ENCODE measurements around the gene DNMBP. TPM values are rescaled to one million over a fixed set of nuclear protein-coding genes. Genes with fewer than 3 reads are reported as not detected.

DNMBP gene
- total and polyA plus RNA-seq, 2 experiments from 2014 or later: 13.4 to 31.2 TPM

DNA sequence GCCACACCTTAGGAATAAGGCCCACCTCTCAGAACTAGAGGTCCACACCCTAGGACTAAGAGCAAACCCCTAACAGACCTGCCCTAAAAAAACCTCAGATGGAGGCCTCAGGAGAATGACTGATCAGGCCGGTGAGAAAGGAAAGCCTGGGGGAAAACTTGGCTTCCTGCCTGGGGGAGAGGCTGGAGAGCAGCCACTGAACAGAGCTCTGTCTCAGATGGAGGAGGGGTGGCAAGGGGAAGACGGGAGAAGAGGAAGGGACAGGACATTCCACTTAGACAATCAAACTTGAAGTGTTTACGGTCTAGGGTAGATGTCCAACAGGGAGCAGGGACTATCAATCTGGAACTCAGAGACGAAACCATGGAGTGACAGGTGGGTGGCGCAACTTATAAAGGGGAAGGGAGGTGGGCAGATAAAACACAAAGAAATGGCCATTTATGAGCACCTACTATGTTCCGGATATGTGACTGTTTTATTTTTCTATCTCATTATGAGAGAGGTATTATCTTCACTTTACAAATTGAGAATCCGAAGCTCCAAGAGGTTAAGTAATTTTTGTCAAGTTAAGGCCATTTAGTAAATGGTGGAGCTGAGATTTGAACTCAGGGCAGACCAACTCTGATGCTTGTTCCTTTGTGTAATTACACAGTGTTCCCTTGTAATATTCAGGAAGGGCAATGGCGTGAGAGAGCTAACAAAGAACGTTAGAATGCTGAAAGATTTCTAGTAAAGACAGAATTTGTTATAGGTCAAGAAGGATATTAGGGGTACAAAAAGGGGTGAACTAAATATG lies 82.6 kb downstream of the DNMBP start:
- Histone ChIP-seq H2AFZ (no peak overlapping the region), H3K4me3 (no peak overlapping the region), H3K4me2 (no peak overlapping the region), H4K20me1 (replicated peaks; ENCODE audit: insufficient read depth) (no peaks in the 10 kb centered on the region), H3K36me3 (ENCODE audit: insufficient read depth) (no peaks in the 10 kb centered on the region), H3F3A (replicated peaks; ENCODE audit: low read depth) (no peaks in the 10 kb centered on the region), H3K79me2 (replicated peaks; ENCODE audit: insufficient read depth) (no peaks in the 10 kb centered on the region), H3K27me3 (ENCODE audit: insufficient read depth) (no peaks in the 10 kb centered on the region), H3K27ac (ENCODE audit: low read depth) (no peak overlapping the region), H3K9me2 (ENCODE audit: insufficient read depth) (no peaks in the 10 kb centered on the region), H3K4me1 (ENCODE audit: insufficient read depth) (peaks cover 21% of the 10 kb centered on the region)
- Mint-ChIP-seq H3K4me1 (peaks cover 45% of the 10 kb centered on the region), H3K27ac (no peak overlapping the region), H3K9me3 (no peaks in the 10 kb centered on the region), H3K4me3 (no peak overlapping the region), H3K36me3 (ENCODE audit: low read depth) (no peaks in the 10 kb centered on the region; the same call in 2 of the 3 replicates), H3K27me3 (ENCODE audit: insufficient read depth, low read depth, poor library complexity) (peaks cover 5% of the 10 kb centered on the region)
- ATAC-seq: no peak
- DNase-seq (ENCODE audit: low spot score): no peak
- no peak for TF ChIP-seq EZH2phosphoT487 (IDR thresholded peaks at IDR 0.05; ENCODE audit: unreplicated experiment)

DNA sequence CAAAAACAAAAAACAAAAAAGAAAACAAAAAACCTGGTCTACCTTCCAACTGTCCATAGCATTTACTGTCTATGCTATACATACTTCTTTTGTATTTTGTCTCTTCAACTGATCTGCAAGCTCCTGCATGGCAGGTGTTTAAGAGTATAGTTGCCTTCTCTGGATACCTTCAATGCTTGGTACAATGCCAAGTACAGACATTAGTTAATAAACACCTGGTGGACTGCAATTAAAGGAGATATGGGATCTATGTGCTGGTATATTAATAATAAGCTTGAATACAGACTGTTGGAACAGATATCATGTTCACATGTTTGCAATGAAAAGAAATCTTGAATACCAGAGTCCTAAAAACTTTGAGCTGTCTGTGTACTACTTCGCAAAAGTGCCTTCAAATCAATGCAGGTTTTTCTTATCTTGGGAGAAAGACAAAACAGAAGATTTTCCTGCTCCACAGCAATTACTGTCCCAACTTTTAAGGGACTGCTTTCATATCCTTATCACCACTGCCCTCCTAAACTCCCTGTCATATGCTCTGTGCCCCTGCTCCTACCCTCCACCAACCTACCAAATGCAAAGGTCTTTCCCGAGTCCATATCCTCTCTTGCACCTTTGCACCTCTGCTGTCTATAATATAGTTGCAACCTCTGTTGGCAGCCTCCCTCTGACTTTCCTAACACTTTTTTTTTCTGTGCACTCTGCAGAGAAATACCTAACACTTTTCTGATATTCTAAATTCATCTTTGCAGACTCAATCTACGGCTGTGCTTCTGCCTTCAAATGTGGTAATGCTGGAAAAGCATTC lies 85.1 kb downstream of the DNMBP start:
- peaks cover 10% of the 10 kb centered on the region; the same call in 1 of the 3 replicates for H3K36me3 Mint-ChIP-seq (ENCODE audit: low read depth)
- no peaks in the 10 kb centered on the region for H3F3A ChIP-seq (replicated peaks; ENCODE audit: low read depth)
- ATAC-seq (no peak), DNase-seq (ENCODE audit: low spot score) (no peak)
- no peak overlapping the region for H3K27ac Mint-ChIP-seq
- no peaks in the 10 kb centered on the region for H3K9me3 Mint-ChIP-seq
- H3K27me3 ChIP-seq (ENCODE audit: insufficient read depth): no peaks in the 10 kb centered on the region
- no peak overlapping the region for H3K4me2 ChIP-seq
- H2AFZ ChIP-seq: no peak overlapping the region
- H4K20me1 ChIP-seq (replicated peaks; ENCODE audit: insufficient read depth): no peaks in the 10 kb centered on the region
- H3K4me3 ChIP-seq: no peak overlapping the region
- H3K27ac ChIP-seq (ENCODE audit: low read depth): no peak overlapping the region
- no peak overlapping the region for H3K4me3 Mint-ChIP-seq
- TF ChIP-seq EZH2 (IDR thresholded peaks at IDR 0.05; ENCODE audit: low read depth, unreplicated experiment): no peak
- no peaks in the 10 kb centered on the region for H3K4me1 ChIP-seq (ENCODE audit: insufficient read depth)
- H3K4me1 Mint-ChIP-seq: peaks cover 29% of the 10 kb centered on the region
- H3K36me3 ChIP-seq (ENCODE audit: insufficient read depth): no peaks in the 10 kb centered on the region; the same call in 1 of the 2 replicates
- H3K79me2 ChIP-seq (replicated peaks; ENCODE audit: insufficient read depth): no peaks in the 10 kb centered on the region
- H3K27me3 Mint-ChIP-seq (ENCODE audit: insufficient read depth, low read depth, poor library complexity): peaks cover 3% of the 10 kb centered on the region
- no peaks in the 10 kb centered on the region for H3K9me2 ChIP-seq (ENCODE audit: insufficient read depth)

DNA sequence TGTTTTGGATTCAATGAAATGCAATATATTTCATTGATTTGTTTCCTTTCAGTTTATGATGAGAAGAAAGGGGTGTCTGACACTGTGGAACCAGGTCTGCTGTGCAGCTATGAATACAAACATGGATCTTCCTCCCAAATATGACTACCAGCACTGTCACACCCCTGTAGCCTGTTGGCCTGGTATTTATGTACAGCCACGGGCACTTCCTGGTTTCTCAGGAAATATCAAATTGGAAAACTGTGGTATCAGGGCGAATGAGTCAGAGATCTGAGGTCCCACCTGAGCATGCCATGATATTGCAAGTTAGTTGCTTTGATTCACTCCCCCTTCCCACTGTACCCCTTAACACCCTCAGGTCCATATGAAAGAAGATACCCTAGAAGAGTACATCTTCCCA lies 87.8 kb downstream of the DNMBP start:
- Histone ChIP-seq H3K4me3 (no peak overlapping the region), H3K27ac (ENCODE audit: low read depth) (no peak overlapping the region), H3K4me2 (no peak overlapping the region), H3K27me3 (ENCODE audit: insufficient read depth) (no peaks in the 10 kb centered on the region), H3K4me1 (ENCODE audit: insufficient read depth) (peaks cover 14% of the 10 kb centered on the region), H3F3A (replicated peaks; ENCODE audit: low read depth) (peaks cover 10% of the 10 kb centered on the region), H2AFZ (no peak overlapping the region), H3K9me2 (ENCODE audit: insufficient read depth) (no peaks in the 10 kb centered on the region), H3K36me3 (ENCODE audit: insufficient read depth) (no peaks in the 10 kb centered on the region; the same call in 1 of the 2 replicates), H4K20me1 (replicated peaks; ENCODE audit: insufficient read depth) (no peaks in the 10 kb centered on the region), H3K79me2 (replicated peaks; ENCODE audit: insufficient read depth) (peaks cover 2% of the 10 kb centered on the region; the same call in 1 of the 2 replicates)
- H3K36me3 Mint-ChIP-seq (ENCODE audit: low read depth): peaks cover 10% of the 10 kb centered on the region; the same call in 1 of the 3 replicates
- peaks cover 31% of the 10 kb centered on the region for H3K4me1 Mint-ChIP-seq
- no peak for DNase-seq (ENCODE audit: low spot score)
- ATAC-seq: no peak
- H3K9me3 Mint-ChIP-seq: no peaks in the 10 kb centered on the region; the same call in 2 of the 3 replicates
- H3K27ac Mint-ChIP-seq: no peak overlapping the region
- no peak overlapping the region for H3K4me3 Mint-ChIP-seq
- H3K27me3 Mint-ChIP-seq (ENCODE audit: insufficient read depth, low read depth, poor library complexity): peaks cover 12% of the 10 kb centered on the region
- TF ChIP-seq CREB1 (CRISPR knock-in tag; IDR thresholded peaks at IDR 0.05; ENCODE audit: low read depth) (no peak), ZNF114 (CRISPR knock-in tag; IDR thresholded peaks at IDR 0.05) (no peak), NANOG (IDR thresholded peaks at IDR 0.05; ENCODE audit: borderline replicate concordance) (no peak)
- TF ChIP-seq, protein P1, sequence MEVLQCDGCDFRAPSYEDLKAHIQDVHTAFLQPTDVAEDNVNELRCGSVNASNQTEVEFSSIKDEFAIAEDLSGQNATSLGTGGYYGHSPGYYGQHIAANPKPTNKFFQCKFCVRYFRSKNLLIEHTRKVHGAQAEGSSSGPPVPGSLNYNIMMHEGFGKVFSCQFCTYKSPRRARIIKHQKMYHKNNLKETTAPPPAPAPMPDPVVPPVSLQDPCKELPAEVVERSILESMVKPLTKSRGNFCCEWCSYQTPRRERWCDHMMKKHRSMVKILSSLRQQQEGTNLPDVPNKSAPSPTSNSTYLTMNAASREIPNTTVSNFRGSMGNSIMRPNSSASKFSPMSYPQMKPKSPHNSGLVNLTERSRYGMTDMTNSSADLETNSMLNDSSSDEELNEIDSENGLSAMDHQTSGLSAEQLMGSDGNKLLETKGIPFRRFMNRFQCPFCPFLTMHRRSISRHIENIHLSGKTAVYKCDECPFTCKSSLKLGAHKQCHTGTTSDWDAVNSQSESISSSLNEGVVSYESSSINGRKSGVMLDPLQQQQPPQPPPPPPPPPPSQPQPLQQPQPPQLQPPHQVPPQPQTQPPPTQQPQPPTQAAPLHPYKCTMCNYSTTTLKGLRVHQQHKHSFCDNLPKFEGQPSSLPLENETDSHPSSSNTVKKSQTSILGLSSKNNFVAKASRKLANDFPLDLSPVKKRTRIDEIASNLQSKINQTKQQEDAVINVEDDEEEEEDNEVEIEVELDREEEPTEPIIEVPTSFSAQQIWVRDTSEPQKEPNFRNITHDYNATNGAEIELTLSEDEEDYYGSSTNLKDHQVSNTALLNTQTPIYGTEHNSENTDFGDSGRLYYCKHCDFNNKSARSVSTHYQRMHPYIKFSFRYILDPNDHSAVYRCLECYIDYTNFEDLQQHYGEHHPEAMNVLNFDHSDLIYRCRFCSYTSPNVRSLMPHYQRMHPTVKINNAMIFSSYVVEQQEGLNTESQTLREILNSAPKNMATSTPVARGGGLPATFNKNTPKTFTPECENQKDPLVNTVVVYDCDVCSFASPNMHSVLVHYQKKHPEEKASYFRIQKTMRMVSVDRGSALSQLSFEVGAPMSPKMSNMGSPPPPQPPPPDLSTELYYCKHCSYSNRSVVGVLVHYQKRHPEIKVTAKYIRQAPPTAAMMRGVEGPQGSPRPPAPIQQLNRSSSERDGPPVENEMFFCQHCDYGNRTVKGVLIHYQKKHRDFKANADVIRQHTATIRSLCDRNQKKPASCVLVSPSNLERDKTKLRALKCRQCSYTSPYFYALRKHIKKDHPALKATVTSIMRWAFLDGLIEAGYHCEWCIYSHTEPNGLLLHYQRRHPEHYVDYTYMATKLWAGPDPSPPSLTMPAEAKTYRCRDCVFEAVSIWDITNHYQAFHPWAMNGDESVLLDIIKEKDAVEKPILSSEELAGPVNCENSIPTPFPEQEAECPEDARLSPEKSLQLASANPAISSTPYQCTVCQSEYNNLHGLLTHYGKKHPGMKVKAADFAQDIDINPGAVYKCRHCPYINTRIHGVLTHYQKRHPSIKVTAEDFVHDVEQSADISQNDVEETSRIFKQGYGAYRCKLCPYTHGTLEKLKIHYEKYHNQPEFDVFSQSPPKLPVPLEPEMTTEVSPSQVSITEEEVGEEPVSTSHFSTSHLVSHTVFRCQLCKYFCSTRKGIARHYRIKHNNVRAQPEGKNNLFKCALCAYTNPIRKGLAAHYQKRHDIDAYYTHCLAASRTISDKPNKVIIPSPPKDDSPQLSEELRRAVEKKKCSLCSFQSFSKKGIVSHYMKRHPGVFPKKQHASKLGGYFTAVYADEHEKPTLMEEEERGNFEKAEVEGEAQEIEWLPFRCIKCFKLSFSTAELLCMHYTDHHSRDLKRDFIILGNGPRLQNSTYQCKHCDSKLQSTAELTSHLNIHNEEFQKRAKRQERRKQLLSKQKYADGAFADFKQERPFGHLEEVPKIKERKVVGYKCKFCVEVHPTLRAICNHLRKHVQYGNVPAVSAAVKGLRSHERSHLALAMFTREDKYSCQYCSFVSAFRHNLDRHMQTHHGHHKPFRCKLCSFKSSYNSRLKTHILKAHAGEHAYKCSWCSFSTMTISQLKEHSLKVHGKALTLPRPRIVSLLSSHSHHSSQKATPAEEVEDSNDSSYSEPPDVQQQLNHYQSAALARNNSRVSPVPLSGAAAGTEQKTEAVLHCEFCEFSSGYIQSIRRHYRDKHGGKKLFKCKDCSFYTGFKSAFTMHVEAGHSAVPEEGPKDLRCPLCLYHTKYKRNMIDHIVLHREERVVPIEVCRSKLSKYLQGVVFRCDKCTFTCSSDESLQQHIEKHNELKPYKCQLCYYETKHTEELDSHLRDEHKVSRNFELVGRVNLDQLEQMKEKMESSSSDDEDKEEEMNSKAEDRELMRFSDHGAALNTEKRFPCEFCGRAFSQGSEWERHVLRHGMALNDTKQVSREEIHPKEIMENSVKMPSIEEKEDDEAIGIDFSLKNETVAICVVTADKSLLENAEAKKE (CRISPR knock-in tag; IDR thresholded peaks at IDR 0.05): no peak
- TF ChIP-seq, protein P2, sequence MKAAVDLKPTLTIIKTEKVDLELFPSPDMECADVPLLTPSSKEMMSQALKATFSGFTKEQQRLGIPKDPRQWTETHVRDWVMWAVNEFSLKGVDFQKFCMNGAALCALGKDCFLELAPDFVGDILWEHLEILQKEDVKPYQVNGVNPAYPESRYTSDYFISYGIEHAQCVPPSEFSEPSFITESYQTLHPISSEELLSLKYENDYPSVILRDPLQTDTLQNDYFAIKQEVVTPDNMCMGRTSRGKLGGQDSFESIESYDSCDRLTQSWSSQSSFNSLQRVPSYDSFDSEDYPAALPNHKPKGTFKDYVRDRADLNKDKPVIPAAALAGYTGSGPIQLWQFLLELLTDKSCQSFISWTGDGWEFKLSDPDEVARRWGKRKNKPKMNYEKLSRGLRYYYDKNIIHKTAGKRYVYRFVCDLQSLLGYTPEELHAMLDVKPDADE (IDR thresholded peaks at IDR 0.05): no peak

Data from GM23338 (cell line).